Pancreas (tissue), 10 donors: Measurements from ENCODE around the gene CCDC102A. TPM values are rescaled to one million over a fixed set of nuclear protein-coding genes. Genes with fewer than 3 reads are reported as not detected.

Experiments used
- ATAC-seq, 4 donors: fragments of 200-7000 bp; cut with Tn5 transposase; one replicate each; pipeline versions ENCODE4 v1.8.0 to v1.9.1; 2020; ENCODE audit warnings: mild to moderate bottlenecking in 4 of 4, moderate library complexity in 4 of 4
- DNase-seq, 6 donors: peaks; one replicate each; pipeline ENCODE4 v3.0.0-alpha.2; 2020
- FAIRE-seq: peaks from 2 replicates; lab custom pipeline; 2012; peaks lifted over from hg19 to GRCh38; lab: Jason Lieb, UNC
- H3K27ac ChIP-seq, 4 donors: fragments of 200-600 bp; sonication (generic); 1 replicate in 3 of 4; 2 replicates in 1 of 4; pipeline versions ENCODE4 v1.5.0 to v1.8.0; 2020
- H3K27me3 ChIP-seq, 4 donors: fragments of 200-600 bp; one replicate each; pipeline ENCODE4 v1.8.0; 2021
- H3K36me3 ChIP-seq, 3 donors: fragments of 200-600 bp; sonication (generic) in 1 of 3; one replicate each; pipeline versions ENCODE4 v1.5.0 to v1.8.0; 2020 to 2021
- H3K4me1 ChIP-seq, 3 donors: fragments of 200-600 bp; one replicate each; pipeline ENCODE4 v1.8.0; 2021
- H3K4me3 ChIP-seq, 4 donors: fragments of 200-600 bp; sonication (generic) in 2 of 4; one replicate each; pipeline versions ENCODE4 v1.5.0 to v1.8.0; 2020 to 2021
- H3K9me3 ChIP-seq, 4 donors: fragments of 200-600 bp; one replicate each; pipeline ENCODE4 v1.8.0; 2021
- WGBS, 2 donors: extraction: QIAGEN DNeasy Blood & Tissue Kit; methylation state at CpG; one replicate each; pipeline ENCODE4 v1.1.7; 2013; 5-methylcytosine and 5-hydroxymethylcytosine counted together
- intact Hi-C, 3 donors: fragments of 100-400 bp; cut with DNase I; formaldehyde crosslinking; loops; one replicate each; pipeline versions ENCODE4 v1.11.1 to v1.14.2; 2022
- polyA plus RNA-seq, 2 donors: library from polyadenylated mRNA; stranded (reverse); fragments of 200-250 nt; gene quantifications; one replicate each; pipeline ENCODE4 v1.2.3, GENCODE V29; 2013
- total RNA-seq, 6 donors: library from RNA; stranded (reverse); fragmentation: NEBNext Ultra II Directional in 4 of 6; extraction: Animal tissue kit (Norgen Biotek cat#: 25700) in 4 of 6; gene quantifications; one replicate each; pipeline versions ENCODE4 v1.2.1 to v1.2.4, GENCODE V29; 2021 to 2023
- TF ChIP-seq, protein P1 (sequence below), 4 donors: fragments of 200-600 bp; sonication (generic) in 3 of 4; IDR thresholded peaks; one replicate each; pipeline versions ENCODE4 v1.5.0 to v1.8.0; 2021; ENCODE audit warnings: antibody characterized with exemption in 4 of 4
- donor health status: healthy with polysubstance abuse.
- donor health status: DM: no; HTN: no; CAD: no; lungs with moderate emphysema.
- donor health status: DM: no; HTN: no; CAD: no.
- donor health status: control.
- donor health status: control.
- donor health status: Bipolar disorder and iron deficiency.
- donor health status: DM: yes; HTN: yes; CAD: no.
- donor health status: DM: no; HTN: no; CAD: no.
- donor health status: DM: no; HTN: no; CAD: no.
- donor health status: DM: yes; HTN: yes; CAD: no.

The CCDC102A gene
- total and polyA plus RNA-seq, 8 donors, result 2.2 to 5.8 (median 2.9) TPM

DNA sequence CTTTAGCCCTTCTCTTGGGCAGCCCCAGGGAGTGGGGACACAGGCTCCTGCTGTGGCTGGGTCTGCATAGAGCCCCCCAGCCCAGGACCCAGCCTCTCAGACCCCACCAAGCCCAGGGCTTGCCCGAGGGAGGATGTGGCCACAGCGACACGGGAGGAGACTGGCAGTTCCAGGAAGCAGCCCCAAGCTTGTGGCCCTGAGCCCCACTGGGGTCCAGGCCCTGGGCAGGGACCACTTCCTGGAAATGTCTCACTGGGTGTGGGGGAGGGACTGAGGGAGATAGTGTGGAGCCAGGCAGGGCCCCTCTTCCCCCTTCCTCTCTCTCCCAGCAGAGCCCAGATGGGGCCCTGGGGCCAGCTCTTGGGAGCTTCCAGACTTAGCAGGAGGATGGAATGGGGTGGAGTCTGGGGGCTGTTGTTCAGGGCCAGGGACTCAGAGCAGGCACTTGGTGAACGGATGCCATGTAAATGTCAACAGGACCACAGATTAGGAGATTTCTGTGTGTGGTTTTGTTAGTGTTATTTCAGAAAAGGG is 41.4 kb upstream of the CCDC102A start:
- Histone ChIP-seq H3K9me3 (no peaks in the 10 kb centered on the region), H3K27me3 (no peaks in the 10 kb centered on the region), H3K27ac (no peak overlapping the region), H3K4me3 (no peak overlapping the region), H3K36me3 (no peaks in the 10 kb centered on the region), H3K4me1 (no peaks in the 10 kb centered on the region)
- 65 to 73% methylated on average over 4 of the region's 4 CpGs for WGBS, 2 donors
- DNase-seq, result peak in 1 of 6 donors; percentile 8
- FAIRE-seq, result no peak
- no peak for ATAC-seq
- TF ChIP-seq, protein P1, sequence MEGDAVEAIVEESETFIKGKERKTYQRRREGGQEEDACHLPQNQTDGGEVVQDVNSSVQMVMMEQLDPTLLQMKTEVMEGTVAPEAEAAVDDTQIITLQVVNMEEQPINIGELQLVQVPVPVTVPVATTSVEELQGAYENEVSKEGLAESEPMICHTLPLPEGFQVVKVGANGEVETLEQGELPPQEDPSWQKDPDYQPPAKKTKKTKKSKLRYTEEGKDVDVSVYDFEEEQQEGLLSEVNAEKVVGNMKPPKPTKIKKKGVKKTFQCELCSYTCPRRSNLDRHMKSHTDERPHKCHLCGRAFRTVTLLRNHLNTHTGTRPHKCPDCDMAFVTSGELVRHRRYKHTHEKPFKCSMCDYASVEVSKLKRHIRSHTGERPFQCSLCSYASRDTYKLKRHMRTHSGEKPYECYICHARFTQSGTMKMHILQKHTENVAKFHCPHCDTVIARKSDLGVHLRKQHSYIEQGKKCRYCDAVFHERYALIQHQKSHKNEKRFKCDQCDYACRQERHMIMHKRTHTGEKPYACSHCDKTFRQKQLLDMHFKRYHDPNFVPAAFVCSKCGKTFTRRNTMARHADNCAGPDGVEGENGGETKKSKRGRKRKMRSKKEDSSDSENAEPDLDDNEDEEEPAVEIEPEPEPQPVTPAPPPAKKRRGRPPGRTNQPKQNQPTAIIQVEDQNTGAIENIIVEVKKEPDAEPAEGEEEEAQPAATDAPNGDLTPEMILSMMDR (IDR thresholded peaks at IDR 0.05), result no peak
- intact Hi-C loops, result loop anchor here in 1 of 3 donors (10.0 kb wide), 2 partner anchors 147 to 437 kb away; no protein-coding TSS in a partner anchor

DNA sequence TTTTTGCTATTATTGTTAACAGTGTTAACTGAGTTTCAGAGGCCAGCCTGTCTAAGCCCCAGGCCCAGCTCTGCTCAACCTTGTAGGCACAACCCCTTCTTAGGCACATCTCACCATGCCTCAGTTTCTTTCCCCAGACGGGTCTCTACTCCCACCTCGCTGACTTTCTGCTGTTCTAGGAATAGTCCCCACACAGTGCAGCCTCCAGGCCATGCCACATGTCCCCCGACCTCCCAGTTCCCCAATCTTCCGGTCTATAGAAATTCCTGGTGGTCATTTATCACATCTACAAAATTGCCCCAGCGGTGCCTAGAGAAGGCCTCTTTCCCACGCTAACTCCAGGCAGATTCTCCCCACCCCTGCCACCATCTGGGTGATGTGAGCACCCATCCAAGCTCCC is 40.8 kb upstream of the CCDC102A start:
- Histone ChIP-seq H3K4me1 (no peaks in the 10 kb centered on the region), H3K27ac (no peak overlapping the region), H3K36me3 (no peaks in the 10 kb centered on the region), H3K27me3 (no peaks in the 10 kb centered on the region), H3K9me3 (no peaks in the 10 kb centered on the region), H3K4me3 (no peak overlapping the region)
- WGBS, 2 donors, result 71 to 78% methylated on average over 6 of the region's 6 CpGs
- DNase-seq, result no peak
- FAIRE-seq, result no peak
- TF ChIP-seq, protein P1 (IDR thresholded peaks at IDR 0.05), result no peak
- ATAC-seq, result no peak
- intact Hi-C loops, result loop anchor here in 1 of 3 donors (10.0 kb wide), 2 partner anchors 148 to 438 kb away; no protein-coding TSS in a partner anchor

DNA sequence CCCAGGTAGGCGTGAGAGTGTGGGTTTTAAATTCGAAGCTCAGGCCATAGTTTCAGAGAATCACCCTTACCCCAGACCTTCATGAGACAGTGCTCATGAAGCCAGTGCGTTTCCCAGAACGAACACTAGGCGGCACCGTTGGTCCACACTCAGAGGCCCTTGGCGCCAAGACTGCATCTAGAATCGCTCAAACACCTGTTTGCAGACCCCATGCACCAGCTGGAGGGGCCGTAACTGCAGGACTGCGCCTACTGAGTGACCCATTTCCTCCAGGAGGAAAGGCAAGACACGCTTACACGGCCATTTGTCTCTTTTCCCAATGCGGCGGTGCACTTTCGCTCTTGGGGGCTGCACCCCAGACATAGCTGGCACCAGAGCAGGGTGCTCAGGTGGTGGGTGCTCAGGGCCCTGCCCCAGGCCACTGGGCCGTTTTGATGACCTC is 40.1 kb upstream of the CCDC102A start:
- intact Hi-C loops, result loop anchor here in 1 of 3 donors (10.0 kb wide), 2 partner anchors 148 to 438 kb away; no protein-coding TSS in a partner anchor

DNA sequence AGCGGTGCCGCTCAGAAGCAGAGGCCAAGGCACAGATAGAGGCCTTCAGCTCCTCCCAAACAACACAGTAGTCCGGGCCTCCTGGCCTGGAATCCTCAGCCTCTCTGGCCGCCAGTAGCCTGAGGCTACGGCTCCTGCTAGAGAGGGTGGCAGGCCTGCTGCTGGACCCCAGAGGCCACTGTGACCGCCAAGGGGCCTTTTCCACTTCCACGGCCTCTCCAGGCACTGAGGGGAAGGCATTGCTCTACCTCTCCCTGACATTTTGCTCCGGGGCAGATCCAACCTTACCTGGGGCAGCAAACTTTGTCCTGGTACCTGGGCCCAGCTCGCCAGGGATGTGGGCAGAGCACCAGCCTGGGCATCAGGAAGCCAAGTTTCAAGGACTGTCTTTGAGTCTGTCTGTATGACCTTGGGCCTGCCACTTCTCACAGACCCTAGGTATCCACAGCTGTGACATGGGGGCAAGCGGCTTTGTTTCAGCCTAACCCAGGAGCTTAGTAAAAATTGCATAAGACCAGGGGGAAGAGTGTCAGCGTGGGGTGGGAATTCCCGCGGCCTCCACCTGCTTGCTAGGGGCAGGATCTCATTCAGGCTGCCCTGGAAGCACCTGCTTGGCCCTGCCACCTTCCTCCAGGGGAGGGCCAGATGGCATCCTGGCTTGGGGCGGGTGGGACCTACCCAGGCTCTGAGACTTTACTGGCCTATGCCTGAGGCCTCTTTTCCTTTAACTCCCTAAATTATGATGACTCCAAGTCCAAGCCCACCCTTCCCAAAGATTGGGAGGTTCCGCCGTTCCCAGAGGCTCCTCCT is 39.3 kb upstream of the CCDC102A start:
- Histone ChIP-seq H3K4me3 (no peak overlapping the region), H3K9me3 (no peaks in the 10 kb centered on the region), H3K27ac (no peak overlapping the region), H3K4me1 (no peaks in the 10 kb centered on the region), H3K36me3 (no peaks in the 10 kb centered on the region), H3K27me3 (no peaks in the 10 kb centered on the region)
- 79 to 82% methylated on average over 15 to 16 of the region's 16 CpGs for WGBS, 2 donors
- DNase-seq (peak in 1 of 6 donors; percentile 5), FAIRE-seq (no peak), ATAC-seq (no peak)
- TF ChIP-seq, protein P1 (IDR thresholded peaks at IDR 0.05), result no peak
- intact Hi-C loops, result loop anchor here in 1 of 3 donors (10.0 kb wide), 2 partner anchors 149 to 439 kb away; no protein-coding TSS in a partner anchor

More for the DNA sequence above, 40.1 kb upstream of the CCDC102A start:
- WGBS, 2 donors, result 18 to 25% methylated on average over 16 of the region's 16 CpGs
- Histone ChIP-seq H3K4me1 (no peaks in the 10 kb centered on the region), H3K27ac (no peak overlapping the region), H3K4me3 (no peak overlapping the region), H3K9me3 (no peaks in the 10 kb centered on the region), H3K36me3 (no peaks in the 10 kb centered on the region), H3K27me3 (no peaks in the 10 kb centered on the region)
- ATAC-seq (peak; percentile 81 to 94 (median 91)), DNase-seq (peak; percentile 53 to 91 (median 82)), FAIRE-seq (no peak)
- TF ChIP-seq, protein P1 (IDR thresholded peaks at IDR 0.05), result peak; percentile 83 to 93 (median 91)
